ENCODE results near the gene ZNF460.
A peak's percentile ranks its signal among the peaks of the same experiment; 100 is the strongest.

The ZNF460 gene

GRCh38 chr19:57292547-57292946, 12.3 kb downstream of the ZNF460 start:
- no peak overlapping the region for H3K4me3 ChIP-seq (ENCODE audit: low read depth, low read length)
- no peak for DNase-seq (ENCODE audit: low read depth)
- TF ChIP-seq, protein P1, sequence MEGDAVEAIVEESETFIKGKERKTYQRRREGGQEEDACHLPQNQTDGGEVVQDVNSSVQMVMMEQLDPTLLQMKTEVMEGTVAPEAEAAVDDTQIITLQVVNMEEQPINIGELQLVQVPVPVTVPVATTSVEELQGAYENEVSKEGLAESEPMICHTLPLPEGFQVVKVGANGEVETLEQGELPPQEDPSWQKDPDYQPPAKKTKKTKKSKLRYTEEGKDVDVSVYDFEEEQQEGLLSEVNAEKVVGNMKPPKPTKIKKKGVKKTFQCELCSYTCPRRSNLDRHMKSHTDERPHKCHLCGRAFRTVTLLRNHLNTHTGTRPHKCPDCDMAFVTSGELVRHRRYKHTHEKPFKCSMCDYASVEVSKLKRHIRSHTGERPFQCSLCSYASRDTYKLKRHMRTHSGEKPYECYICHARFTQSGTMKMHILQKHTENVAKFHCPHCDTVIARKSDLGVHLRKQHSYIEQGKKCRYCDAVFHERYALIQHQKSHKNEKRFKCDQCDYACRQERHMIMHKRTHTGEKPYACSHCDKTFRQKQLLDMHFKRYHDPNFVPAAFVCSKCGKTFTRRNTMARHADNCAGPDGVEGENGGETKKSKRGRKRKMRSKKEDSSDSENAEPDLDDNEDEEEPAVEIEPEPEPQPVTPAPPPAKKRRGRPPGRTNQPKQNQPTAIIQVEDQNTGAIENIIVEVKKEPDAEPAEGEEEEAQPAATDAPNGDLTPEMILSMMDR (IDR thresholded peaks at IDR 0.05; ENCODE audit: low read depth, low read length, missing control alignments): no peak
- in situ Hi-C loops (cut with HindIII; ENCODE audit: low sequenced_read_pairs): no loop called here

DNA sequence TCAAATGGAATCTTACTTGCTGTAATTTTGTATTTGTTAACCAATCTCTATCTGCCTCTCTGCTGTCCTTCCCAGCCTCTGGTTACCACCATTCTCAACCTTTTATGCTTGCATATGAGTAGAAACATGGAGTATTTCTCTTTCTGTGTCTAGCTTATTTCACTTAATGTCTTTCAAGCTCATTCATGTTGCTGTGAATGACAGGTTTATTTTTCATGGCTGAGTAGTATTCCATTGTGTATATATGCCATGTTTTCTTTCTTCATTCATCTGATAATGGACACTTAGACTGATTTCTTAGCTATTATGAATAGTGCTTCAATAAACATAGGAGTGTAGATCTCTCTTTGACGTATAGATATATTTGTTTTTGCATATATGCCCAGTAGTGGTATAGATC, 13.4 kb downstream of the ZNF460 start:
- TF ChIP-seq, protein P1 (IDR thresholded peaks at IDR 0.05; ENCODE audit: low read depth, low read length, missing control alignments): no peak
- no peak overlapping the region for H3K4me3 ChIP-seq (ENCODE audit: low read depth, low read length)
- in situ Hi-C loops (cut with HindIII; ENCODE audit: low sequenced_read_pairs): no loop called here

GRCh38 chr19:57302020-57302465, 21.8 kb downstream of the ZNF460 start:
- H3K4me3 ChIP-seq (ENCODE audit: low read depth, low read length): no peak overlapping the region
- TF ChIP-seq, protein P1 (IDR thresholded peaks at IDR 0.05; ENCODE audit: low read depth, low read length, missing control alignments): no peak
- peak; percentile 49 for DNase-seq (ENCODE audit: low read depth)
- in situ Hi-C loops (cut with HindIII; ENCODE audit: low sequenced_read_pairs): no loop called here

More for the DNA sequence above, 13.4 kb downstream of the ZNF460 start:
- no peak for DNase-seq (ENCODE audit: low read depth)

DNA sequence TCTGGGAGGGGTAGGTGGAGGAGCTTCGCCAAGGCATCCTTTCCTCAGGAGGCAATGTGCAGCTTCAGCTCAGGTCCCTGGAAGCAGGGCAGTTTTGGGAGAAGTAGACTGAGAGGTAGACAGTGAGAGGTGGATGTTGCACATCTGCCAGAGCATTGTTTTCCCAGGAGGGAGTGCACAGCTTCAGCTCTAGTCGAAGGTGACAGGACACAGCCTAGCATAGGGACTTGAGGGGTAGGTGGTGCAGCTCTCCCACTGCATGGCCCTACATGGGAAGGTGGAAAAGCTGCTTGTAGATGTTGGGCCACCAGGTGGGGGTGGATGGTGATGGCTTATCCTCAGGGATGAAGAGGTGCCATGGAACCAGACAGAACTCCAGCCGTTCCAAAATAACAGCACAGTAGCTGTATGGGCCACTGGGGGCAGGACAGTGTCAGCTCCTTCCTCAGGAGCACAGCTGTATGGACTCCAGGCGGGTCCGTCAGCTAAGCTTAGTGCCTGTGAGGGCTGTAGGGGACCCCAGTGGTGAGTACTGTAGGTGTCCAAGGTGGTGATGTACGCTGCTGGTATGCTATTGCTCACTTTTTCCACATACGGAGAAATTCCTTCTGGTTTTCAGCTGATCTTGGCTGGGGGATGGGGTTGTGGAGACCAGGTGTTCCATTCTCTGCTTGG, 22.6 kb downstream of the ZNF460 start:
- in situ Hi-C loops (cut with HindIII; ENCODE audit: low sequenced_read_pairs): no loop called here
- TF ChIP-seq, protein P1 (IDR thresholded peaks at IDR 0.05; ENCODE audit: low read depth, low read length, missing control alignments): no peak
- no peak for DNase-seq (ENCODE audit: low read depth)
- no peak overlapping the region for H3K4me3 ChIP-seq (ENCODE audit: low read depth, low read length)

- no peak overlapping the region for H3K4me3 ChIP-seq (ENCODE audit: low read depth, low read length)
- in situ Hi-C loops (cut with HindIII; ENCODE audit: low sequenced_read_pairs): no loop called here
- TF ChIP-seq, protein P1 (IDR thresholded peaks at IDR 0.05; ENCODE audit: low read depth, low read length, missing control alignments): no peak
- no peak for DNase-seq (ENCODE audit: low read depth)
Measured at GRCh38 chr19:57305056-57305455, 24.8 kb downstream of the ZNF460 start.

DNA sequence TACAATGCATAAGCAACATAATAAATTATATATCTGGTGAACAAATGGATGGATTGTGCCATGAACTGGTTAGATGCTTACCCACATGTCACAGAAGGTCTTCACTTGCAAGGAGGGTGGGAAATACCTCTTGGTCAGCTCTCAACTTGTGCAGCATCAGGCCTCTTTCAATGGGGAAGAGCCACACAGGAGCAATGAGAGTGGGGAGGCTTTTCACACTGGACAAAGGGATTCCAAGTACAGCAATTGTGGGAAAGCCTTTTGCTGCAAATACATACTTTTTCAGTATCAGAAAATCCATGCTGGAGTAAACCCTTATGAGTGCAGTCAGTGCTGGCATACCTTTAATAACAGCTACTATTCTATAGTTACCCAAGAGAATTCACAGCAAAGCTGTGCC, 28.2 kb downstream of the ZNF460 start:
- in situ Hi-C loops (cut with HindIII; ENCODE audit: low sequenced_read_pairs): no loop called here
- no peak for DNase-seq (ENCODE audit: low read depth)
- no peak overlapping the region for H3K4me3 ChIP-seq (ENCODE audit: low read depth, low read length)
- TF ChIP-seq, protein P1 (IDR thresholded peaks at IDR 0.05; ENCODE audit: low read depth, low read length, missing control alignments): no peak
